K562 (cell line): Measurements from ENCODE around the gene CYP2W1. TPM values are rescaled to one million over a fixed set of nuclear protein-coding genes. Genes with fewer than 3 reads are reported as not detected.

ENCODE experiments used
- CHD1 ChIP-seq: fragments of 200-600 bp; sonication (generic); IDR thresholded peaks from one replicate; pipeline ENCODE4 v1.6.1; 2012; ENCODE audit warnings: mild to moderate bottlenecking, moderate library complexity, low read length, inconsistent platforms
- CXXC5 ChIP-seq: fragments of 250-450 bp; sonication (Bioruptor Pico); IDR thresholded peaks from 2 replicates; pipeline ENCODE4 v1.8.0; 2022; ENCODE audit warnings: inconsistent platforms, mild to moderate bottlenecking, moderate library complexity
- HLTF ChIP-seq: fragments of 450-650 bp; IDR thresholded peaks from 2 replicates; pipeline ENCODE4 v1.6.1; 2016
- MEF2A ChIP-seq: IDR thresholded peaks from 2 replicates; pipeline ENCODE4 v1.6.1; 2011; ENCODE audit warnings: low read depth, mild to moderate bottlenecking, low read length, moderate library complexity; ENCODE audit not compliant: control insufficient read depth
- RBM14 ChIP-seq: fragments of 200-400 bp; formaldehyde crosslinking; IDR thresholded peaks from 2 replicates; pipeline ENCODE4 v1.6.1; 2018; ENCODE audit warnings: low read depth, mild to moderate bottlenecking, low read length, moderate library complexity, borderline replicate concordance; ENCODE audit not compliant: insufficient read depth
- SIRT6 ChIP-seq: IDR thresholded peaks from one replicate; pipeline ENCODE4 v1.6.1; 2012; ENCODE audit warnings: low read depth, mild to moderate bottlenecking, control low read depth, inconsistent platforms, low read length, moderate library complexity
- SMARCB1 ChIP-seq: IDR thresholded peaks from 2 replicates; pipeline ENCODE4 v1.6.1; 2011; ENCODE audit warnings: improper control_type of control experiment, low read depth; ENCODE audit not compliant: insufficient read length
- SRSF1 ChIP-seq: fragments of 200-400 bp; formaldehyde crosslinking; IDR thresholded peaks from 2 replicates; pipeline ENCODE4 v1.6.1; 2017; ENCODE audit warnings: mild to moderate bottlenecking, low read depth, low read length, moderate library complexity
- ZNF12 ChIP-seq: sonication (generic); formaldehyde crosslinking; IDR thresholded peaks from 2 replicates; pipeline ENCODE4 v1.4.0; 2020; ENCODE audit warnings: mild to moderate bottlenecking, missing genetic modification reagents
- polyA plus RNA-seq, 8 experiments: library from polyadenylated mRNA; depleted of rRNA in 4 of 8; stranded (reverse) in 5 of 8; unstranded in 3 of 8; fragments of >200 nt; fragmentation: Nextera tagmentation in 2 of 8; fragmentation: Illumina TruSeq in 1 of 8; extraction: Ambion mirVana in 2 of 8; extraction: Trizol in 1 of 8; gene quantifications; 2 replicates each; pipeline versions ENCODE4 v1.2.1 to v1.2.3, GENCODE V29; 2011 to 2014; ENCODE audit warnings: inconsistent platforms in 1 of 8, missing spikeins in 1 of 8
- total RNA-seq, 7 experiments: library from RNA; depleted of rRNA in 6 of 7; stranded (reverse); fragments of >200 nt in 6 of 7; fragmentation: Illumina TruSeq in 2 of 7; extraction: Trizol in 2 of 7; gene quantifications; 2 replicates each; pipeline versions ENCODE4 v1.2.1 to v1.2.3, GENCODE V29; 2011 to 2021; ENCODE audit warnings: low replicate concordance in 1 of 7
- TF ChIP-seq, protein P1 (sequence below): fragments of 250-450 bp; sonication (Bioruptor Pico); IDR thresholded peaks from 2 replicates; pipeline ENCODE4 v1.9.0; 2021; ENCODE audit warnings: mild to moderate bottlenecking
- TF ChIP-seq, protein P2 (sequence below): fragments of 450-650 bp; IDR thresholded peaks from 2 replicates; pipeline ENCODE4 v1.6.1; 2017; ENCODE audit warnings: antibody characterized with exemption, mild to moderate bottlenecking
- TF ChIP-seq, protein P3 (sequence below): sonication (generic); formaldehyde crosslinking; IDR thresholded peaks from 2 replicates; pipeline ENCODE4 v1.8.0; 2022; ENCODE audit warnings: missing genetic modification reagents, mild to moderate bottlenecking, moderate library complexity, borderline replicate concordance
- TF ChIP-seq, protein P4 (sequence below): fragments of 250-450 bp; sonication (Bioruptor Pico); IDR thresholded peaks from 2 replicates; pipeline ENCODE4 v1.8.0; 2021; ENCODE audit warnings: moderate library complexity, mild to moderate bottlenecking, inconsistent platforms
- TF ChIP-seq, protein P5 (sequence below): fragments of 250-450 bp; sonication (Bioruptor Pico); IDR thresholded peaks from 2 replicates; pipeline ENCODE4 v1.9.0; 2021; ENCODE audit warnings: mild to moderate bottlenecking, inconsistent platforms
- TF ChIP-seq, protein P6 (sequence below): fragments of 250-450 bp; sonication (Bioruptor Pico); IDR thresholded peaks from 2 replicates; pipeline ENCODE4 v1.5.0; 2020; ENCODE audit warnings: mild to moderate bottlenecking

The CYP2W1 gene
- total and polyA plus RNA-seq, 9 of the 15 experiments (the other 6 are each of a cell fraction or from before 2014, with no cell fraction given) = not detected

DNA sequence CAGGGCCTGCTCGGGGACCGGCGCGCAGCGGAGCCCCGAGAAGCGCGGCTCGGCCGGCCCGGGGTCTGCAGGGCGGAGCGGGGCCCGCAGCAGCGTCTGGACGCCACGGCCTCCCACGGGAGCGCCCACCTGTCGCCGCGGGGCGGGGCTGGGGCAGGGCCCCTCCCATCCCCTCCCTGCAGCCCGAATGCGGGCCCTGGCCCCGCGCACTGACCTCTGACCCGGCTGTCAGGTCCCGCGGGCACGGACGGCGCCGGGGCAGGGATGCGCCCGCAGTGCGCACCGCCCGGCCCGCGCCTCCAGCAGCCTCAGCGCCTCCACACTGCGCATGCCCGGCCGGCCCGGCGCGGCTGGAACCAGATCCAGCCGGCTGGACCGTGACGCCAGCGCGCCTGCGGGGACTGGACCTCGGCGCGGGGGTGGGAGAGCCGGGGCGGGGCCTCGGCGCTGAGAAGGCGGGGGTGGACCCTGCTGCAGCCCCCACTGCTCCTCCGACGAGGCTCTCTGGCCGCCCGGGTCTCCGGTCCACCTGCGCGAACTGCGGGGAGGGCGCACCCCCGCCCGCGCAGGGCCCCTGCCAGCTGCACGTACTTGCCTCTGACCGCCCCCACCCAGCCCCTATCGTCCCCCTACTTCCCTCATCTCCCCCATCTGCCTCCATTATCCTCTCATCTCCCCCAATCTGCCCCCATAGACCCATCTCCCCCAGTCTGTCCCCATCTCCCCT is 45.2 kb downstream of the CYP2W1 start (continued):
- TF ChIP-seq, protein P1, sequence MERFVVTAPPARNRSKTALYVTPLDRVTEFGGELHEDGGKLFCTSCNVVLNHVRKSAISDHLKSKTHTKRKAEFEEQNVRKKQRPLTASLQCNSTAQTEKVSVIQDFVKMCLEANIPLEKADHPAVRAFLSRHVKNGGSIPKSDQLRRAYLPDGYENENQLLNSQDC (CRISPR knock-in tag) = no peak
- no peak for TF ChIP-seq SMARCB1
- TF ChIP-seq SIRT6 = no peak
- peak; percentile 80 for TF ChIP-seq CXXC5 (CRISPR knock-in tag)
- TF ChIP-seq SRSF1 = no peak
- TF ChIP-seq, protein P2, sequence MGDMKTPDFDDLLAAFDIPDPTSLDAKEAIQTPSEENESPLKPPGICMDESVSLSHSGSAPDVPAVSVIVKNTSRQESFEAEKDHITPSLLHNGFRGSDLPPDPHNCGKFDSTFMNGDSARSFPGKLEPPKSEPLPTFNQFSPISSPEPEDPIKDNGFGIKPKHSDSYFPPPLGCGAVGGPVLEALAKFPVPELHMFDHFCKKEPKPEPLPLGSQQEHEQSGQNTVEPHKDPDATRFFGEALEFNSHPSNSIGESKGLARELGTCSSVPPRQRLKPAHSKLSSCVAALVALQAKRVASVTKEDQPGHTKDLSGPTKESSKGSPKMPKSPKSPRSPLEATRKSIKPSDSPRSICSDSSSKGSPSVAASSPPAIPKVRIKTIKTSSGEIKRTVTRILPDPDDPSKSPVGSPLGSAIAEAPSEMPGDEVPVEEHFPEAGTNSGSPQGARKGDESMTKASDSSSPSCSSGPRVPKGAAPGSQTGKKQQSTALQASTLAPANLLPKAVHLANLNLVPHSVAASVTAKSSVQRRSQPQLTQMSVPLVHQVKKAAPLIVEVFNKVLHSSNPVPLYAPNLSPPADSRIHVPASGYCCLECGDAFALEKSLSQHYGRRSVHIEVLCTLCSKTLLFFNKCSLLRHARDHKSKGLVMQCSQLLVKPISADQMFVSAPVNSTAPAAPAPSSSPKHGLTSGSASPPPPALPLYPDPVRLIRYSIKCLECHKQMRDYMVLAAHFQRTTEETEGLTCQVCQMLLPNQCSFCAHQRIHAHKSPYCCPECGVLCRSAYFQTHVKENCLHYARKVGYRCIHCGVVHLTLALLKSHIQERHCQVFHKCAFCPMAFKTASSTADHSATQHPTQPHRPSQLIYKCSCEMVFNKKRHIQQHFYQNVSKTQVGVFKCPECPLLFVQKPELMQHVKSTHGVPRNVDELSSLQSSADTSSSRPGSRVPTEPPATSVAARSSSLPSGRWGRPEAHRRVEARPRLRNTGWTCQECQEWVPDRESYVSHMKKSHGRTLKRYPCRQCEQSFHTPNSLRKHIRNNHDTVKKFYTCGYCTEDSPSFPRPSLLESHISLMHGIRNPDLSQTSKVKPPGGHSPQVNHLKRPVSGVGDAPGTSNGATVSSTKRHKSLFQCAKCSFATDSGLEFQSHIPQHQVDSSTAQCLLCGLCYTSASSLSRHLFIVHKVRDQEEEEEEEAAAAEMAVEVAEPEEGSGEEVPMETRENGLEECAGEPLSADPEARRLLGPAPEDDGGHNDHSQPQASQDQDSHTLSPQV = peak; percentile 52; the same call in 1 of the 2 replicates
- TF ChIP-seq, protein P3, sequence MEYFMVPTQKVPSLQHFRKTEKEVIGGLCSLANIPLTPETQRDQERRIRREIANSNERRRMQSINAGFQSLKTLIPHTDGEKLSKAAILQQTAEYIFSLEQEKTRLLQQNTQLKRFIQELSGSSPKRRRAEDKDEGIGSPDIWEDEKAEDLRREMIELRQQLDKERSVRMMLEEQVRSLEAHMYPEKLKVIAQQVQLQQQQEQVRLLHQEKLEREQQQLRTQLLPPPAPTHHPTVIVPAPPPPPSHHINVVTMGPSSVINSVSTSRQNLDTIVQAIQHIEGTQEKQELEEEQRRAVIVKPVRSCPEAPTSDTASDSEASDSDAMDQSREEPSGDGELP (CRISPR knock-in tag) = no peak; the same call in 1 of the 2 replicates
- TF ChIP-seq MEF2A = no peak
- TF ChIP-seq, protein P4, sequence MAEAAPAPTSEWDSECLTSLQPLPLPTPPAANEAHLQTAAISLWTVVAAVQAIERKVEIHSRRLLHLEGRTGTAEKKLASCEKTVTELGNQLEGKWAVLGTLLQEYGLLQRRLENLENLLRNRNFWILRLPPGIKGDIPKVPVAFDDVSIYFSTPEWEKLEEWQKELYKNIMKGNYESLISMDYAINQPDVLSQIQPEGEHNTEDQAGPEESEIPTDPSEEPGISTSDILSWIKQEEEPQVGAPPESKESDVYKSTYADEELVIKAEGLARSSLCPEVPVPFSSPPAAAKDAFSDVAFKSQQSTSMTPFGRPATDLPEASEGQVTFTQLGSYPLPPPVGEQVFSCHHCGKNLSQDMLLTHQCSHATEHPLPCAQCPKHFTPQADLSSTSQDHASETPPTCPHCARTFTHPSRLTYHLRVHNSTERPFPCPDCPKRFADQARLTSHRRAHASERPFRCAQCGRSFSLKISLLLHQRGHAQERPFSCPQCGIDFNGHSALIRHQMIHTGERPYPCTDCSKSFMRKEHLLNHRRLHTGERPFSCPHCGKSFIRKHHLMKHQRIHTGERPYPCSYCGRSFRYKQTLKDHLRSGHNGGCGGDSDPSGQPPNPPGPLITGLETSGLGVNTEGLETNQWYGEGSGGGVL = no peak
- TF ChIP-seq, protein P5, sequence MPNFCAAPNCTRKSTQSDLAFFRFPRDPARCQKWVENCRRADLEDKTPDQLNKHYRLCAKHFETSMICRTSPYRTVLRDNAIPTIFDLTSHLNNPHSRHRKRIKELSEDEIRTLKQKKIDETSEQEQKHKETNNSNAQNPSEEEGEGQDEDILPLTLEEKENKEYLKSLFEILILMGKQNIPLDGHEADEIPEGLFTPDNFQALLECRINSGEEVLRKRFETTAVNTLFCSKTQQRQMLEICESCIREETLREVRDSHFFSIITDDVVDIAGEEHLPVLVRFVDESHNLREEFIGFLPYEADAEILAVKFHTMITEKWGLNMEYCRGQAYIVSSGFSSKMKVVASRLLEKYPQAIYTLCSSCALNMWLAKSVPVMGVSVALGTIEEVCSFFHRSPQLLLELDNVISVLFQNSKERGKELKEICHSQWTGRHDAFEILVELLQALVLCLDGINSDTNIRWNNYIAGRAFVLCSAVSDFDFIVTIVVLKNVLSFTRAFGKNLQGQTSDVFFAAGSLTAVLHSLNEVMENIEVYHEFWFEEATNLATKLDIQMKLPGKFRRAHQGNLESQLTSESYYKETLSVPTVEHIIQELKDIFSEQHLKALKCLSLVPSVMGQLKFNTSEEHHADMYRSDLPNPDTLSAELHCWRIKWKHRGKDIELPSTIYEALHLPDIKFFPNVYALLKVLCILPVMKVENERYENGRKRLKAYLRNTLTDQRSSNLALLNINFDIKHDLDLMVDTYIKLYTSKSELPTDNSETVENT (CRISPR knock-in tag) = peak; percentile 65; the same call in 1 of the 2 replicates
- TF ChIP-seq, protein P6, sequence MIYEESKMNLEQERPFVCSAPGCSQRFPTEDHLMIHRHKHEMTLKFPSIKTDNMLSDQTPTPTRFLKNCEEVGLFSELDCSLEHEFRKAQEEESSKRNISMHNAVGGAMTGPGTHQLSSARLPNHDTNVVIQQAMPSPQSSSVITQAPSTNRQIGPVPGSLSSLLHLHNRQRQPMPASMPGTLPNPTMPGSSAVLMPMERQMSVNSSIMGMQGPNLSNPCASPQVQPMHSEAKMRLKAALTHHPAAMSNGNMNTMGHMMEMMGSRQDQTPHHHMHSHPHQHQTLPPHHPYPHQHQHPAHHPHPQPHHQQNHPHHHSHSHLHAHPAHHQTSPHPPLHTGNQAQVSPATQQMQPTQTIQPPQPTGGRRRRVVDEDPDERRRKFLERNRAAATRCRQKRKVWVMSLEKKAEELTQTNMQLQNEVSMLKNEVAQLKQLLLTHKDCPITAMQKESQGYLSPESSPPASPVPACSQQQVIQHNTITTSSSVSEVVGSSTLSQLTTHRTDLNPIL (CRISPR knock-in tag) = no peak
- no peak for TF ChIP-seq HLTF
- no peak for TF ChIP-seq ZNF12 (CRISPR knock-in tag)
- TF ChIP-seq RBM14 = no peak
- TF ChIP-seq CHD1 = no peak
